ENCODE results near the gene NXF2.
"Not testable (repeated sequence)": the region's sequence is repeated elsewhere in the genome, so short reads cannot be mapped to it uniquely, and the experiment has no call there.

GRCh38 chrX:102216497-102216896 is 30.5 kb upstream of the NXF2 start:
- TF ChIP-seq CTCF, POLR2A (IDR thresholded peaks at IDR 0.05): not testable (repeated sequence)

Data from esophagus squamous epithelium (tissue), 4 donors.